GM12892 (cell line): ENCODE measurements around the gene NANOGP8.
"Not testable (repeated sequence)": the region's sequence is repeated elsewhere in the genome, so short reads cannot be mapped to it uniquely, and the experiment has no call there.

Experiments
- DNase-seq: peaks from one replicate; pipeline ENCODE4 v3.0.0; 2011; ENCODE audit not compliant: insufficient read length
- FAIRE-seq: peaks from 2 replicates; lab custom pipeline; 2011; peaks lifted over from hg19 to GRCh38; lab: Jason Lieb, UNC
- POLR2A ChIP-seq: IDR thresholded peaks from 2 replicates; pipeline ENCODE4 v1.6.1; 2011; ENCODE audit warnings: low read depth, low read length, control low read depth
- POLR2AphosphoS5 ChIP-seq: IDR thresholded peaks from 2 replicates; pipeline ENCODE4 v1.6.1; 2011; ENCODE audit warnings: low read depth, low read length, control low read depth
- TAF1 ChIP-seq: IDR thresholded peaks from 2 replicates; pipeline ENCODE4 v1.6.1; 2011; ENCODE audit warnings: low read depth, mild to moderate bottlenecking, control low read depth, low read length, borderline replicate concordance

Gene NANOGP8

GRCh38 chr15:35092311-35092710 lies 7.2 kb upstream of the NANOGP8 start:
- DNase-seq (no peak), FAIRE-seq (no peak)
- no peak for TF ChIP-seq POLR2A
- TF ChIP-seq TAF1, result no peak
- TF ChIP-seq POLR2AphosphoS5, result no peak

GRCh38 chr15:35090104-35090807 lies 5.2 kb upstream of the NANOGP8 start:
- no peak for FAIRE-seq
- TF ChIP-seq POLR2AphosphoS5 (no peak), TAF1 (no peak), POLR2A (no peak)
- no peak for DNase-seq

- DNase-seq (no peak), FAIRE-seq (no peak)
- TF ChIP-seq POLR2AphosphoS5, result no peak
- no peak for TF ChIP-seq TAF1
- TF ChIP-seq POLR2A, result no peak
Observed at GRCh38 chr15:35089551-35089950, 4.5 kb upstream of the NANOGP8 start.

- no peak for FAIRE-seq
- TF ChIP-seq POLR2AphosphoS5, result no peak
- TF ChIP-seq TAF1, result no peak
- TF ChIP-seq POLR2A, result no peak
- no peak for DNase-seq
Observed at GRCh38 chr15:35088329-35088728, 3.2 kb upstream of the NANOGP8 start.

- FAIRE-seq (no peak), DNase-seq (no peak)
- TF ChIP-seq TAF1, result no peak
- TF ChIP-seq POLR2A, result no peak
- TF ChIP-seq POLR2AphosphoS5, result no peak
Observed at GRCh38 chr15:35087759-35088158, 2.7 kb upstream of the NANOGP8 start.

- FAIRE-seq, DNase-seq: not testable (repeated sequence)
Observed at GRCh38 chr15:35082371-35083348, 2.4 kb downstream of the NANOGP8 start.

- DNase-seq, FAIRE-seq: not testable (repeated sequence)
Observed at GRCh38 chr15:35081626-35082365, 3.3 kb downstream of the NANOGP8 start.

GRCh38 chr15:35080226-35080625 lies 4.9 kb downstream of the NANOGP8 start:
- DNase-seq (no peak), FAIRE-seq (no peak)
- TF ChIP-seq POLR2AphosphoS5 (no peak), POLR2A (no peak), TAF1 (no peak)

- peak; percentile 47 for DNase-seq
- peak; percentile 80 for FAIRE-seq
Observed at GRCh38 chr15:35078221-35078915, 6.7 kb downstream of the NANOGP8 start.

GRCh38 chr15:35071106-35071505 lies 14.0 kb downstream of the NANOGP8 start:
- FAIRE-seq (no peak), DNase-seq (no peak)
- no peak for TF ChIP-seq POLR2AphosphoS5
- TF ChIP-seq POLR2A, result no peak
- no peak for TF ChIP-seq TAF1

More at GRCh38 chr15:35078221-35078915, 6.7 kb downstream of the NANOGP8 start:
- TF ChIP-seq POLR2A (no peak), TAF1 (no peak), POLR2AphosphoS5 (no peak)

- TF ChIP-seq POLR2A (no peak), POLR2AphosphoS5 (no peak), TAF1 (no peak)
- DNase-seq (no peak), FAIRE-seq (no peak)
Observed at GRCh38 chr15:35068846-35069475, 16.1 kb downstream of the NANOGP8 start.
